B cell (primary cell): ENCODE data around the gene FOXJ1. TPM values are rescaled to one million over a fixed set of nuclear protein-coding genes. Genes with fewer than 3 reads are reported as not detected.

ENCODE experiments used
- ATAC-seq: fragments of 200-7000 bp; cut with Tn5 transposase; one replicate; pipeline ENCODE4 v1.10.0; 2021; ENCODE audit warnings: low read depth, mild to moderate bottlenecking, moderate number of reproducible peaks, moderate library complexity
- CTCF ChIA-PET: fragments of 350-600 bp; sonication (Branson Sonifier 250); formaldehyde crosslinking; loops from one replicate; lab custom pipeline; 2021; ENCODE audit warnings: antibody characterized with exemption, inconsistent platforms; lab: Charles Lee
- POLR2A ChIA-PET: fragments of 350-600 bp; sonication (Branson Sonifier 250); formaldehyde crosslinking; loops from one replicate; lab custom pipeline; 2021; ENCODE audit warnings: antibody characterized with exemption; lab: Charles Lee
- DNase-seq: peaks from one replicate; pipeline ENCODE4 v3.0.0; 2013
- H2AFZ ChIP-seq: 2 replicates; pipeline ENCODE4 v1.6.1; 2012; ENCODE audit warnings: mild to moderate bottlenecking, low read depth, low read length; ENCODE audit not compliant: insufficient read depth, poor library complexity, severe bottlenecking
- H3K27ac ChIP-seq, 2 donors: 1 replicate in 1 of 2; 2 replicates in 1 of 2; pipeline ENCODE4 v1.5.1; 2012 to 2013; ENCODE audit warnings: low read length in 2 of 2, mild to moderate bottlenecking in 2 of 2, moderate library complexity in 1 of 2
- H3K27me3 ChIP-seq, 4 experiments: fragments of 200-600 bp in 1 of 4; sonication (generic) in 1 of 4; replicated peaks in 1 of 4; 1 replicate in 2 of 4; 2 replicates in 2 of 4; pipeline versions ENCODE4 v1.6.1 to v1.7.0; 2013 to 2016; ENCODE audit warnings: low read length in 3 of 4, mild to moderate bottlenecking in 2 of 4, mixed read lengths in 1 of 4, moderate library complexity in 1 of 4; ENCODE audit not compliant: insufficient read depth in 4 of 4, control insufficient read depth in 3 of 4; ENCODE audit errors: control extremely low read depth in 1 of 4
- H3K36me3 ChIP-seq, 2 experiments: replicated peaks in 1 of 2; 1 replicate in 1 of 2; 2 replicates in 1 of 2; pipeline versions ENCODE4 v1.6.1 to v1.7.1; 2013; ENCODE audit warnings: low read length in 1 of 2; ENCODE audit not compliant: insufficient read depth in 2 of 2, control insufficient read depth in 1 of 2; ENCODE audit errors: control extremely low read depth in 1 of 2, extremely low read depth in 1 of 2
- H3K4me1 ChIP-seq, 2 donors: fragments of 200-600 bp in 1 of 2; sonication (generic) in 1 of 2; 1 replicate in 1 of 2; 2 replicates in 1 of 2; pipeline versions ENCODE4 v1.5.1 to v1.6.1; 2013 to 2017; ENCODE audit warnings: low read length in 2 of 2; ENCODE audit not compliant: control insufficient read depth in 2 of 2, insufficient read depth in 2 of 2
- H3K4me2 ChIP-seq: replicated peaks from 2 replicates; pipeline ENCODE3; 2012; ENCODE audit warnings: mild to moderate bottlenecking, low read depth, low read length; ENCODE audit not compliant: poor library complexity, severe bottlenecking
- H3K4me3 ChIP-seq, 5 experiments: fragments of 200-600 bp in 1 of 5; sonication (generic) in 1 of 5; 1 replicate in 3 of 5; 2 replicates in 2 of 5; pipeline versions ENCODE4 v1.5.1 to v1.7.0; 2011 to 2016; ENCODE audit warnings: low read length in 4 of 5, mild to moderate bottlenecking in 4 of 5, low read depth in 2 of 5, control low read depth in 1 of 5, moderate library complexity in 1 of 5; ENCODE audit not compliant: insufficient read depth in 1 of 5; ENCODE audit errors: control extremely low read depth in 1 of 5, extremely low read depth in 1 of 5
- H3K79me2 ChIP-seq: fragments of 200-600 bp; sonication (generic); one replicate; pipeline ENCODE4 v1.6.0; 2016; ENCODE audit warnings: low read length; ENCODE audit not compliant: control insufficient read depth, insufficient read depth
- H3K9ac ChIP-seq: fragments of 200-600 bp; sonication (generic); 2 replicates; pipeline ENCODE4 v1.6.1; 2017; ENCODE audit warnings: mild to moderate bottlenecking, low read length, moderate library complexity
- H3K9me3 ChIP-seq, 3 donors: one replicate each; pipeline versions ENCODE4 v1.6.1 to v1.7.1; 2013; ENCODE audit warnings: low read length in 2 of 3; ENCODE audit not compliant: control insufficient read depth in 2 of 3, insufficient read depth in 1 of 3; ENCODE audit errors: control extremely low read depth in 1 of 3
- H4K20me1 ChIP-seq: 2 replicates; pipeline ENCODE4 v1.6.0; 2012; ENCODE audit warnings: mild to moderate bottlenecking, low read length; ENCODE audit not compliant: insufficient read depth, control insufficient read depth, poor library complexity, severe bottlenecking
- H3K27ac Mint-ChIP-seq: one replicate; pipeline ENCODE4 v1.8.0; 2021; ENCODE audit warnings: mixed read lengths
- H3K27me3 Mint-ChIP-seq: one replicate; pipeline ENCODE4 v1.8.0; 2021; ENCODE audit warnings: mixed read lengths
- H3K4me1 Mint-ChIP-seq: one replicate; pipeline ENCODE4 v1.8.0; 2021; ENCODE audit warnings: mixed read lengths
- H3K4me3 Mint-ChIP-seq: one replicate; pipeline ENCODE4 v1.8.0; 2021; ENCODE audit warnings: mixed read lengths
- H3K9me3 Mint-ChIP-seq: one replicate; pipeline ENCODE4 v1.8.0; 2022; ENCODE audit warnings: mixed read lengths; ENCODE audit not compliant: insufficient read depth
- EZH2 ChIP-seq: IDR thresholded peaks from 2 replicates; pipeline ENCODE4 v1.6.1; 2012; ENCODE audit warnings: borderline replicate concordance, low read depth, mild to moderate bottlenecking, moderate library complexity, low read length; ENCODE audit not compliant: insufficient read depth, poor library complexity, severe bottlenecking
- WGBS: methylation state at CpG from one replicate; pipeline ENCODE4 v1.1.5; 2013; ENCODE audit warnings: missing lambda C conversion rate; ENCODE audit not compliant: insufficient coverage; 5-methylcytosine and 5-hydroxymethylcytosine counted together
- intact Hi-C: fragments of 100-400 bp; cut with micrococcal nuclease; formaldehyde crosslinking; loops from one replicate; pipeline ENCODE4 v1.10.0; 2022
- polyA plus RNA-seq: library from polyadenylated mRNA; depleted of rRNA; stranded (reverse); fragments of >200 nt; gene quantifications from 2 replicates; pipeline ENCODE4 v1.2.3, GENCODE V29; 2012
- total RNA-seq, 2 donors: library from RNA; stranded (reverse); fragments of 120-200 nt in 1 of 2; gene quantifications; 1 replicate in 1 of 2; 2 replicates in 1 of 2; pipeline versions ENCODE4 v1.2.3 to v1.2.4, GENCODE V29; 2013 to 2022
- TF ChIP-seq, protein P1 (sequence below): fragments of 200-600 bp; IDR thresholded peaks from one replicate; pipeline ENCODE4 v1.8.0; 2022; ENCODE audit warnings: antibody characterized with exemption, mild to moderate bottlenecking

Gene FOXJ1
- total and polyA plus RNA-seq, 2 donors (not counting 1 experiment from before 2014, with no cell fraction given): 0.20 to 1.0 TPM

DNA sequence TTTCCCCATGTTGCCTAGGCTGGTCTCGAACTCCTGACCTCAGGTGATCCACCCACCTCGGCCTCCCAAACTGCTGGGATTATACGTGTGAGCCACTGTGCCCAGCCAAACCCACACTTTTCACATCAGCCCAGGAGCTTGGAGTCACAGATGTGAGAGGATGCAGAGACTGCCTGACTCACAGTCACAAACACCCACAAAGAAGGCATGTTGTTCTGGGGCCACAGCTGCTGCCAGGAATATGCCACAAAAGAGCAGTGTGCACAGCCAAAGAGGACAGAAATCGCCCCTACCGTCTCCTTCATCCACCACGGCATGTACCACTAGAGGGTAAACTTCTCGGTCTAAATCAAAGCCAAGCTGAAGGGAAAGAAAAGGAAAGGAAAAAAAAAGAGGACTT lies 25.1 kb upstream of the FOXJ1 start:
- Histone ChIP-seq H3K27me3 (no peaks in the 10 kb centered on the region), H3K79me2 (no peaks in the 10 kb centered on the region), H3K9ac (no peak overlapping the region), H3K36me3 (no peaks in the 10 kb centered on the region), H4K20me1 (no peaks in the 10 kb centered on the region), H2AFZ (no peak overlapping the region), H3K4me2 (no peak overlapping the region), H3K9me3 (no peaks in the 10 kb centered on the region), H3K27ac (no peak overlapping the region), H3K4me3 (no peak overlapping the region), H3K4me1 (no peaks in the 10 kb centered on the region)
- WGBS: 100% methylated on average over 2 of the region's 7 CpGs
- Mint-ChIP-seq H3K4me1 (no peaks in the 10 kb centered on the region), H3K9me3 (no peaks in the 10 kb centered on the region), H3K27me3 (no peaks in the 10 kb centered on the region), H3K27ac (no peak overlapping the region), H3K4me3 (no peak overlapping the region)
- CTCF ChIA-PET: interaction anchor here (1.6 kb wide), 1 partner anchor 16 kb away, joined by 5 read pairs; no protein-coding TSS in a partner anchor
- DNase-seq (no peak), ATAC-seq (no peak)
- intact Hi-C loops: no loop called here
- no peak for TF ChIP-seq EZH2
- TF ChIP-seq, protein P1, sequence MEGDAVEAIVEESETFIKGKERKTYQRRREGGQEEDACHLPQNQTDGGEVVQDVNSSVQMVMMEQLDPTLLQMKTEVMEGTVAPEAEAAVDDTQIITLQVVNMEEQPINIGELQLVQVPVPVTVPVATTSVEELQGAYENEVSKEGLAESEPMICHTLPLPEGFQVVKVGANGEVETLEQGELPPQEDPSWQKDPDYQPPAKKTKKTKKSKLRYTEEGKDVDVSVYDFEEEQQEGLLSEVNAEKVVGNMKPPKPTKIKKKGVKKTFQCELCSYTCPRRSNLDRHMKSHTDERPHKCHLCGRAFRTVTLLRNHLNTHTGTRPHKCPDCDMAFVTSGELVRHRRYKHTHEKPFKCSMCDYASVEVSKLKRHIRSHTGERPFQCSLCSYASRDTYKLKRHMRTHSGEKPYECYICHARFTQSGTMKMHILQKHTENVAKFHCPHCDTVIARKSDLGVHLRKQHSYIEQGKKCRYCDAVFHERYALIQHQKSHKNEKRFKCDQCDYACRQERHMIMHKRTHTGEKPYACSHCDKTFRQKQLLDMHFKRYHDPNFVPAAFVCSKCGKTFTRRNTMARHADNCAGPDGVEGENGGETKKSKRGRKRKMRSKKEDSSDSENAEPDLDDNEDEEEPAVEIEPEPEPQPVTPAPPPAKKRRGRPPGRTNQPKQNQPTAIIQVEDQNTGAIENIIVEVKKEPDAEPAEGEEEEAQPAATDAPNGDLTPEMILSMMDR: no peak
- POLR2A ChIA-PET: interaction anchor here (0.5 kb wide), 1 partner anchor 154 kb away, joined by 3 read pairs; no protein-coding TSS in a partner anchor

DNA sequence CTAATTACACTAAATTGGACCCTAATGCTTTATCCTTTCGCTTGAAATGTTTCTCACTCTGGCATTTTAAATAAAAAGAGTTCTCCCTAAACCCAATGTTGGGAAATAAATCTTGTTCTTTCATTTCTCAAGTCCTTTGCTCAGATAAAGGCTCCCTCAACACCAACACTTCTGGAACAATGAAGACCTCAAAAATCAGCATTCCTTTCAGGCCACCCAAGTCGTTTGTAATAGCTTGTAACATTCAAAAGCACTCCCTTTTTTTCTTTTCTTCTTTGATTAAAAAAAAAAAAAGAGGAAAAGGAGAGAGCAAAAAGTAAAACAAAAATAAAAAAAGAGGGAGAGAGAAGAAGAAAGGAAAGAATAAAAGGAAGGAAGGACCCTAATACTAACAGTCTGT lies 23.3 kb upstream of the FOXJ1 start:
- H3K4me1 Mint-ChIP-seq: no peaks in the 10 kb centered on the region
- POLR2A ChIA-PET: no interaction called here
- Histone ChIP-seq H3K27ac (no peak overlapping the region), H3K4me3 (no peak overlapping the region), H3K36me3 (no peaks in the 10 kb centered on the region), H4K20me1 (no peaks in the 10 kb centered on the region), H3K27me3 (peaks cover 0 to under 1% (median 0%) of the 10 kb centered on the region in 4 experiments), H3K4me1 (no peaks in the 10 kb centered on the region), H3K79me2 (no peaks in the 10 kb centered on the region), H3K9me3 (no peaks in the 10 kb centered on the region), H3K4me2 (no peak overlapping the region), H2AFZ (no peak overlapping the region), H3K9ac (no peak overlapping the region)
- ATAC-seq (no peak), DNase-seq (no peak)
- TF ChIP-seq, protein P1: no peak
- no peak for TF ChIP-seq EZH2
- no peaks in the 10 kb centered on the region for H3K9me3 Mint-ChIP-seq
- CTCF ChIA-PET: interaction anchor here (1.4 kb wide), 1 partner anchor 115 kb away, joined by 5 read pairs; no protein-coding TSS in a partner anchor
- no peak overlapping the region for H3K4me3 Mint-ChIP-seq
- WGBS: 86% methylated on average over 1 of the region's 2 CpGs
- no peak overlapping the region for H3K27ac Mint-ChIP-seq
- H3K27me3 Mint-ChIP-seq: no peaks in the 10 kb centered on the region
- intact Hi-C loops: no loop called here
